ENCODE results near the gene UGGT2.
"Not testable (repeated sequence)": the region's sequence is repeated elsewhere in the genome, so short reads cannot be mapped to it uniquely, and the experiment has no call there.

UGGT2 gene

DNA sequence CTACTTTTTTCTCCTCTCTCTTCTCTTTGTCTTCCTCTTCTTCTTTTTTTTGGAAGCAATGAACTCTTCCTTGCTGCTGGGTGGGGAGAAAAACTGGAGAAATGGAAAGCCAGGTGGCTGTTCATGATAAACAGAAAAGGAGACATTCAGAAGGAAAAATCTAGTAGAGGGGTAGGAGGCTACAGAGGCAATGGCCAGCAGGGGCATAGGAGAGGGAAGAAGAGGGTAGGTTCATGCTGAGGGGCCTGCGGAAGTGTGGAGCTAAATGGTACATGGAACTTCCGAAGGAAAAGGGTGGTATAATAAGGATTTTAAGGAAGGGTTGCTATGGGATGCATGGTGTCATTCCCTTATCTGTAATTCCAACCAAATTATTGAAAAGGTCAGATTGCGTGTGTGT is 19.2 kb upstream of the UGGT2 start:
- TF ChIP-seq, protein P1, sequence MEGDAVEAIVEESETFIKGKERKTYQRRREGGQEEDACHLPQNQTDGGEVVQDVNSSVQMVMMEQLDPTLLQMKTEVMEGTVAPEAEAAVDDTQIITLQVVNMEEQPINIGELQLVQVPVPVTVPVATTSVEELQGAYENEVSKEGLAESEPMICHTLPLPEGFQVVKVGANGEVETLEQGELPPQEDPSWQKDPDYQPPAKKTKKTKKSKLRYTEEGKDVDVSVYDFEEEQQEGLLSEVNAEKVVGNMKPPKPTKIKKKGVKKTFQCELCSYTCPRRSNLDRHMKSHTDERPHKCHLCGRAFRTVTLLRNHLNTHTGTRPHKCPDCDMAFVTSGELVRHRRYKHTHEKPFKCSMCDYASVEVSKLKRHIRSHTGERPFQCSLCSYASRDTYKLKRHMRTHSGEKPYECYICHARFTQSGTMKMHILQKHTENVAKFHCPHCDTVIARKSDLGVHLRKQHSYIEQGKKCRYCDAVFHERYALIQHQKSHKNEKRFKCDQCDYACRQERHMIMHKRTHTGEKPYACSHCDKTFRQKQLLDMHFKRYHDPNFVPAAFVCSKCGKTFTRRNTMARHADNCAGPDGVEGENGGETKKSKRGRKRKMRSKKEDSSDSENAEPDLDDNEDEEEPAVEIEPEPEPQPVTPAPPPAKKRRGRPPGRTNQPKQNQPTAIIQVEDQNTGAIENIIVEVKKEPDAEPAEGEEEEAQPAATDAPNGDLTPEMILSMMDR (conservative IDR thresholded peaks at IDR 0.05; ENCODE audit: low read depth, low read length): no peak
- H3K4me3 ChIP-seq (ENCODE audit: low read length): no peak overlapping the region
- no peak for DNase-seq (ENCODE audit: low read depth)

GRCh38 chr13:96071504-96071903 is 18.3 kb upstream of the UGGT2 start:
- TF ChIP-seq, protein P1 (conservative IDR thresholded peaks at IDR 0.05; ENCODE audit: low read depth, low read length): no peak
- no peak overlapping the region for H3K4me3 ChIP-seq (ENCODE audit: low read length)
- no peak for DNase-seq (ENCODE audit: low read depth)

GRCh38 chr13:96068729-96069128 is 15.5 kb upstream of the UGGT2 start:
- TF ChIP-seq, protein P1 (conservative IDR thresholded peaks at IDR 0.05; ENCODE audit: low read depth, low read length): no peak
- H3K4me3 ChIP-seq (ENCODE audit: low read length): no peak overlapping the region
- DNase-seq (ENCODE audit: low read depth): no peak

GRCh38 chr13:96065849-96066248 is 12.6 kb upstream of the UGGT2 start:
- TF ChIP-seq, protein P1 (conservative IDR thresholded peaks at IDR 0.05; ENCODE audit: low read depth, low read length): no peak
- no peak for DNase-seq (ENCODE audit: low read depth)
- H3K4me3 ChIP-seq (ENCODE audit: low read length): no peak overlapping the region

DNA sequence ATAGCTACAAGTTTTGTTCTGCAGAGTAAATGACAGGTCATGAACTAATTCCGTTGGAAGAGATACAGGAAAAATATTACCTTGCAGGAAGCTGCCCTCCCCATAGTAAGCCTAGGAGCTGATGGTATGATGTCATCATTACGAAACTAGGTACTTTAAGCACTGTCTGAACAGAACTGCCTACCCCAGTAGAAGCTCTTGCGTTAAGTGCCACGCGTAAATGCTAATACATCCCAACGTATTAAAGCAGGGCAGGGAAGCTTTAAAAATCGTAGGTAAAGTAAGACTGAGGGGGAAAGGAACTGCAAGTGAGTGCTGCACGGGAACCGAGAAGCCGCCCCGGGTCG is 572 bp downstream of the UGGT2 start:
- TF ChIP-seq, protein P1 (conservative IDR thresholded peaks at IDR 0.05; ENCODE audit: low read depth, low read length): no peak
- DNase-seq (ENCODE audit: low read depth): peak; percentile 13
- peak overlapping the region; percentile 63 for H3K4me3 ChIP-seq (ENCODE audit: low read length)

- DNase-seq (ENCODE audit: low read depth): not testable (repeated sequence)
- peak overlapping the region; percentile 63 for H3K4me3 ChIP-seq (ENCODE audit: low read length)
Observed at GRCh38 chr13:96051946-96052345, 1.3 kb downstream of the UGGT2 start.

DNA sequence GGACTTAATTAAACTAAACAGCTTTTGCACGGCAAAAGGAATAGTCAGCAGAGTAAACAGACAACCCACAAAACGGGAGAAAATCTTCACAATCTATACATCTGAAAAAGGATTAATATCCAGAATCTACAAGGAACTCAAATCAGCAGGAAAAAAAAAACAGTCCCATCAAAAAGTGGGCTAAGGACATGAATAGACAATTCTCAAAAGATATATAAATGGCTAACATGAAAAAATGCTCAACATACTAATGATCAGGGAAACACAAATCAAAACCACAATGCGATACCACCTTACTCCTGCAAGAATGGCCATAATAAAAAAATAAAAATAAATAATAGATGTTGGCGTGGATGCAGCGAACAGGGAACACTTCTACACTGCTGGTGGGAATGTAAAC is 1.7 kb downstream of the UGGT2 start:
- DNase-seq (ENCODE audit: low read depth); H3K4me3 ChIP-seq (ENCODE audit: low read length): not testable (repeated sequence)

DNA sequence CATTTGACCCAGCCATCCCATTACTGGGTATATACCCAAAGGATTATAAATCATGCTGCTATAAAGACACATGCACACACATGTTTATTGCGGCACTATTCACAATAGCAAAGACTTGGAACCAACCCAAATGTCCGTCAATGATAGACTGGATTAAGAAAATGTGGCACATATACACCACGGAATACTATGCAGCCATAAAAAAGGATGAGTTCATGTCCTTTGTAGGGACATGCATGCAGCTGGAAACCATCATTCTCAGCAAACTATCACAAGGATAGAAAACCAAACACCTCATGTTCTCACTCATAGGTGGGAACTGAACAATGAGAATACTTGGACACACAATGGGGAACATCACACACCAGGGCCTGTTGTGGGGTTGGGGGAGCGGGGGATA is 2.2 kb downstream of the UGGT2 start:
- not testable (repeated sequence) for H3K4me3 ChIP-seq (ENCODE audit: low read length); DNase-seq (ENCODE audit: low read depth)

DNA sequence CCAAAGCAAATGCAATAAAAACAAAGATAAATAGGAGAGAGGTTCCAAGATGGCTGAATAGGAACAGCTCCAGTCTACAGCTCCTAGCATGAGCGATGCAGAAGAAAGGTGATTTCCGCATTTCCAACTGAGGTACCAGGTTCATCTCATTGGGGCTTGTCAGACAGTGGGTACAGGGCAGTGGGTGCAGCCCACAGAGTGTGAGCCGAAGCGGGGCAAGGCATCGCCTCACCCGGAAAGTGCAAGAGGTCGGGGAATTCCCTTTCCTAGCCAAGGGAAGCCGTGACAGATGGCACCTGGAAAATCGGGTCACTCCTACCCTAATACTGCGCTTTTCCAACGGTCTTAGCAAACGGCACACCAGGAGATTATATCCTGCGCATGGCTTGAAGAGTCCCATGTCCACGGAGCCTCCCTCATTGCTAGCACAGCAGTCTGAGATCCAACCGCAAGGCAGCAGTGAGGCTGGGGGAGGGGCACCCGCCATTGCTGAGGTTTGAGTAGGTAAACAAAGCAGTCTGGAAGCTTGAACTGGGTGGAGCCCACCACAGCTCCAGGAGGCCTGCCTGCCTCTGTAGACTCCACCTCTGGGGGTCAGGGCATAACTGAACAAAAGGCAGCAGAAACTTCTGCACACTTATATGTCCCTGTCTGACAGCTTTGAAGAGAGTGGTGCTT is 6.6 kb downstream of the UGGT2 start:
- not testable (repeated sequence) for H3K4me3 ChIP-seq (ENCODE audit: low read length); DNase-seq (ENCODE audit: low read depth)
